H9 (cell line): ENCODE results near the gene ACSM4. TPM values are rescaled to one million over a fixed set of nuclear protein-coding genes. Genes with fewer than 3 reads are reported as not detected.

Source experiments
- DNase-seq: peaks from one replicate; pipeline ENCODE4 v3.0.0-alpha.2; 2017
- H2AFZ ChIP-seq: one replicate; pipeline ENCODE4 v1.6.1; 2013; ENCODE audit warnings: mild to moderate bottlenecking, low read length, control low read depth, moderate library complexity
- H2AK5ac ChIP-seq: 2 replicates; pipeline ENCODE4 v1.6.1; 2013; ENCODE audit warnings: low read length, control low read depth, mixed read lengths; ENCODE audit not compliant: insufficient read length
- H2BK120ac ChIP-seq: one replicate; pipeline ENCODE4 v1.6.1; 2013; ENCODE audit warnings: low read depth, mild to moderate bottlenecking, low read length, control low read depth, inconsistent platforms; ENCODE audit not compliant: poor library complexity, severe bottlenecking
- H2BK12ac ChIP-seq: 2 replicates; pipeline ENCODE4 v1.6.1; 2013; ENCODE audit warnings: low read length, control low read depth, mixed read lengths, low read depth; ENCODE audit not compliant: insufficient read length
- H2BK15ac ChIP-seq: 2 replicates; pipeline ENCODE4 v1.6.1; 2013; ENCODE audit warnings: low read depth, low read length, control low read depth
- H2BK20ac ChIP-seq: one replicate; pipeline ENCODE4 v1.6.1; 2013; ENCODE audit warnings: low read depth, mild to moderate bottlenecking, low read length, control low read depth, inconsistent platforms; ENCODE audit not compliant: poor library complexity, severe bottlenecking
- H2BK5ac ChIP-seq: 2 replicates; pipeline ENCODE4 v1.6.1; 2013; ENCODE audit warnings: low read length, control low read depth, mixed read lengths; ENCODE audit not compliant: insufficient read length
- H3K14ac ChIP-seq: 2 replicates; pipeline ENCODE4 v1.6.1; 2013; ENCODE audit warnings: low read length, control low read depth; ENCODE audit not compliant: insufficient read depth
- H3K18ac ChIP-seq: 2 replicates; pipeline ENCODE4 v1.6.1; 2013; ENCODE audit warnings: low read depth, mild to moderate bottlenecking, mixed read lengths, low read length, control low read depth; ENCODE audit not compliant: insufficient read length
- H3K23ac ChIP-seq: 2 replicates; pipeline ENCODE4 v1.6.1; 2013; ENCODE audit warnings: low read length, control low read depth, mixed read lengths, low read depth; ENCODE audit not compliant: insufficient read length
- H3K23me2 ChIP-seq: 2 replicates; pipeline ENCODE4 v1.6.1; 2013; ENCODE audit warnings: low read depth, mild to moderate bottlenecking, mixed read lengths, low read length, control low read depth; ENCODE audit not compliant: insufficient read length, poor library complexity, severe bottlenecking
- H3K27ac ChIP-seq: 2 replicates; pipeline ENCODE4 v1.5.1; 2013; ENCODE audit warnings: low read length, control low read depth, mixed read lengths, low read depth; ENCODE audit not compliant: insufficient read length
- H3K27me3 ChIP-seq: 2 replicates; pipeline ENCODE4 v1.6.1; 2013; ENCODE audit warnings: low read length, control low read depth, inconsistent platforms; ENCODE audit not compliant: insufficient read depth
- H3K4ac ChIP-seq: 2 replicates; pipeline ENCODE4 v1.6.1; 2013; ENCODE audit warnings: low read depth, mild to moderate bottlenecking, control low read depth, inconsistent platforms, low read length, moderate library complexity
- H3K4me1 ChIP-seq: 2 replicates; pipeline ENCODE4 v1.6.1; 2013; ENCODE audit warnings: low read length, control low read depth, inconsistent platforms; ENCODE audit not compliant: insufficient read depth
- H3K4me2 ChIP-seq: 2 replicates; pipeline ENCODE4 v1.6.1; 2013; ENCODE audit warnings: low read length, control low read depth, mixed read lengths; ENCODE audit not compliant: insufficient read length, insufficient read depth
- H3K56ac ChIP-seq: 2 replicates; pipeline ENCODE4 v1.6.1; 2013; ENCODE audit warnings: low read depth, mild to moderate bottlenecking, mixed read lengths, low read length, control low read depth; ENCODE audit not compliant: insufficient read length
- H3K79me1 ChIP-seq: 2 replicates; pipeline ENCODE4 v1.6.1; 2013; ENCODE audit warnings: low read depth, mild to moderate bottlenecking, moderate library complexity, low read length, control low read depth, inconsistent platforms; ENCODE audit not compliant: insufficient read depth, poor library complexity, severe bottlenecking
- H3K79me2 ChIP-seq: 2 replicates; pipeline ENCODE4 v1.6.1; 2013; ENCODE audit warnings: low read length, control low read depth, inconsistent platforms; ENCODE audit not compliant: insufficient read depth
- H3K9ac ChIP-seq: 2 replicates; pipeline ENCODE4 v1.6.1; 2013; ENCODE audit warnings: low read length, control low read depth, mixed read lengths; ENCODE audit not compliant: insufficient read length; ENCODE audit errors: extremely low read depth
- H3K9me3 ChIP-seq: one replicate; pipeline ENCODE4 v1.6.1; 2013; ENCODE audit warnings: low read depth, low read length, inconsistent platforms; ENCODE audit not compliant: control insufficient read depth
- H3T11ph ChIP-seq: one replicate; pipeline ENCODE4 v1.6.1; 2013; ENCODE audit warnings: mild to moderate bottlenecking, low read length, control low read depth, inconsistent platforms
- H4K20me1 ChIP-seq: one replicate; pipeline ENCODE4 v1.6.1; 2013; ENCODE audit not compliant: control insufficient read depth, insufficient read length, insufficient read depth
- H4K5ac ChIP-seq: 2 replicates; pipeline ENCODE4 v1.6.1; 2013; ENCODE audit warnings: low read depth, mild to moderate bottlenecking, mixed read lengths, low read length, control low read depth; ENCODE audit not compliant: insufficient read length
- H4K8ac ChIP-seq: replicated peaks from 2 replicates; pipeline ENCODE4 v1.6.1; 2013; ENCODE audit warnings: low read length, control low read depth, mixed read lengths, low read depth; ENCODE audit not compliant: insufficient read length
- H4K91ac ChIP-seq: 2 replicates; pipeline ENCODE4 v1.6.1; 2013; ENCODE audit warnings: low read depth, mild to moderate bottlenecking, moderate library complexity, mixed read lengths, low read length, control low read depth; ENCODE audit not compliant: insufficient read length
- H3K27ac Mint-ChIP-seq, 3 experiments: 2 replicates in 2 of 3; 3 replicates in 1 of 3; pipeline ENCODE4 v1.8.0; 2020 to 2021; ENCODE audit warnings: mixed read lengths in 3 of 3, mild to moderate bottlenecking in 1 of 3, moderate library complexity in 1 of 3
- H3K27me3 Mint-ChIP-seq: 2 replicates; pipeline ENCODE4 v1.8.0; 2021; ENCODE audit warnings: low read depth, mild to moderate bottlenecking, moderate library complexity, mixed read lengths
- H3K36me3 Mint-ChIP-seq, 3 experiments: 2 replicates in 2 of 3; 3 replicates in 1 of 3; pipeline ENCODE4 v1.8.0; 2020 to 2021; ENCODE audit warnings: low read depth in 3 of 3, mixed read lengths in 3 of 3; ENCODE audit not compliant: insufficient read depth in 1 of 3
- H3K4me1 Mint-ChIP-seq, 2 experiments: 2 replicates each; pipeline ENCODE4 v1.8.0; 2020; ENCODE audit warnings: mixed read lengths in 2 of 2
- H3K4me3 Mint-ChIP-seq, 2 experiments: 2 replicates in 1 of 2; 3 replicates in 1 of 2; pipeline ENCODE4 v1.8.0; 2020 to 2021; ENCODE audit warnings: mild to moderate bottlenecking in 2 of 2, mixed read lengths in 2 of 2, moderate library complexity in 1 of 2
- H3K9me3 Mint-ChIP-seq, 2 experiments: 2 replicates in 1 of 2; 3 replicates in 1 of 2; pipeline ENCODE4 v1.8.0; 2020; ENCODE audit warnings: mild to moderate bottlenecking in 2 of 2, mixed read lengths in 2 of 2, moderate library complexity in 1 of 2
- CTCF ChIP-seq: fragments of 200-600 bp; sonication (generic); conservative IDR thresholded peaks from 3 replicates; pipeline ENCODE4 v1.8.0; 2021; ENCODE audit warnings: antibody characterized with exemption, mild to moderate bottlenecking
- WGBS: extraction: QIAGEN DNeasy Blood & Tissue Kit; methylation state at CpG from one replicate; pipeline ENCODE4 v1.1.7; 2013; ENCODE audit warnings: missing lambda C conversion rate, low lambda C conversion rate, mixed read lengths; ENCODE audit not compliant: insufficient read length; ENCODE audit errors: extremely low coverage; 5-methylcytosine and 5-hydroxymethylcytosine counted together
- total RNA-seq: library from RNA; stranded (reverse); gene quantifications from 2 replicates; pipeline ENCODE4 v1.2.1, GENCODE V29; 2021

The ACSM4 gene
- total RNA-seq, 1 experiment from 2014 or later: not detected

DNA sequence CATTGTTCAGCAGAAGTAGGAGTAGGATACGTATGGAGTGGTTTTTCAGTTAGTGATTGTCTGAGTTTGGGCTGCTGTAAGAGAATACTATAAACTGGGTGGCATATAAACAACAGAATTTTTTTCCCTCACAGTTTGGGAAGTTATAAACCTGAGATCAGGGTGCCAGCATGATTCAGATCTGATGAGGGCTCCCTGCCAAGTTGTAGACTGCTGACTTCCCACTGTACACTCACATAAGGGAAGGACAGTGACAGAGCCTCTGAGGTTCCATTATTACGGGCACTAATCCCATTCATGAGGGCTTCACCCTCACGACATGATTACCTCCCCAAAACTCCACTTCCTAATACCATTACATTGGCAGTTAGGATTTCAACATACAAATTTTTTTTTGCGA lies 50.7 kb downstream of the ACSM4 start:
- no peak for TF ChIP-seq CTCF
- H3K27me3 Mint-ChIP-seq: no peaks in the 10 kb centered on the region
- Histone ChIP-seq H3K27me3 (no peaks in the 10 kb centered on the region), H2BK5ac (no peak overlapping the region), H2BK12ac (no peak overlapping the region), H3K9me3 (no peaks in the 10 kb centered on the region), H2BK20ac (no peak overlapping the region), H3K4me1 (no peaks in the 10 kb centered on the region), H2AFZ (no peak overlapping the region), H3K23me2 (no peaks in the 10 kb centered on the region), H3K79me2 (no peaks in the 10 kb centered on the region), H4K20me1 (no peaks in the 10 kb centered on the region), H4K5ac (no peak overlapping the region), H3K56ac (no peak overlapping the region), H3K27ac (no peak overlapping the region), H3K4me2 (no peak overlapping the region), H3K23ac (no peak overlapping the region), H4K91ac (no peak overlapping the region), H2BK120ac (no peak overlapping the region), H3K18ac (no peak overlapping the region), H4K8ac (no peak overlapping the region), H3K4ac (no peak overlapping the region), H3K9ac (no peak overlapping the region), H3T11ph (no peak overlapping the region), H3K79me1 (no peaks in the 10 kb centered on the region), H3K14ac (no peak overlapping the region), H2BK15ac (no peak overlapping the region), H2AK5ac (no peak overlapping the region)
- no peaks in the 10 kb centered on the region for H3K36me3 Mint-ChIP-seq
- no peak overlapping the region for H3K4me3 Mint-ChIP-seq
- WGBS: no CpG with 5 or more reads among the region's 4 CpGs
- H3K9me3 Mint-ChIP-seq: no peaks in the 10 kb centered on the region
- DNase-seq: no peak
- no peak overlapping the region for H3K27ac Mint-ChIP-seq
- H3K4me1 Mint-ChIP-seq: no peaks in the 10 kb centered on the region
